ENCODE measurements around the gene DNAH7. TPM values are rescaled to one million over a fixed set of nuclear protein-coding genes. Genes with fewer than 3 reads are reported as not detected.

The DNAH7 gene
- total and polyA plus RNA-seq, 2 of the 13 experiments (the other 11 are each of a cell fraction or from before 2014, with no cell fraction given), result 0.09 TPM; not detected in 1

DNA sequence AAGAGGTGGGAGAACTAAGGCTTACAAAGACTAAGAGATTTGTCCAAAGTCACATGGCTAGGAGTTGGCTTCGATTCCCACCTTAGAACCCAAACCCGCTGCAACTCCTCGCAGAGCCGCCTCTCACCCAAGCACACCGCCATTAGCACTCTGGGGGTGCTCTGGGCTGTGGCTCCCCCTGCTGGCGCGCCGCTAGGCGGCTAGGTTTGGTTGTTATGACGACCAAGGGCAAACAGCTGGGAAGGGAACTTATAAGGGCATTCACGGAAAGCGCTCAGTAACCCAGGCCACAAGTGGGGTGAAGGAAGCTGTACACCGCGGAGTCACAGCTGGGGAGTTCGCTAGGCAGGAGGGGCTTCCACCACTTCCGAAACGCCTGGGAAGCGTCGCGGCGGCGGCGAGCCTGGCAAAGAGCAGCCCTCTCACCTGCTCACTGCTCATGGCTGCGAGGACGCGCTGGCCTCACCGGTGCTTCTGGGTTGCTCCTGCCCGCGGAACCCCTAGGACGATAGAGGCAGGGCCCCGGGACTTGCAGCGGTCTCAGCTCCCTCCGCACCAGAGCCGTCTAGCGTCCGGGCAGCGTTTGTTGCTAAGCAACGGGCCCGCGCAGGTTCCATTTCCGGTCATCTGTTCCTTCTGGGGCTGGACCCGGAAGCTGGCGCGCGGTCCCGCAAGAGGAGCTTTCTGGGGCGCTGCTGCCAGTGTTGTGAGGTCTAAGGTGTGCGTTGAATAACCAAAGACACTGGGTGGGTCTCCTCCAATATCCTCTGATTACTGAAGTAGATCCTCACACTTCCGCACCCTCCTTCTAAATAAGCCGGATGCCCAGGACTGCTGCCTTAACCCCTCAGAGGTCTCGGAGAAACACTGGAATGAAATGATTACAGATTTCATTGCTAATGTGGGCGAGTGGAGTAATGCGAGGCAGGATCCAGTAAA lies at the start of gene DNAH7 (continued):
- TF ChIP-seq IKZF4 (CRISPR knock-in tag; IDR thresholded peaks at IDR 0.05; ENCODE audit: borderline replicate concordance, low read depth, not compliant biosample characterization), result no peak
- TF ChIP-seq, protein P1, sequence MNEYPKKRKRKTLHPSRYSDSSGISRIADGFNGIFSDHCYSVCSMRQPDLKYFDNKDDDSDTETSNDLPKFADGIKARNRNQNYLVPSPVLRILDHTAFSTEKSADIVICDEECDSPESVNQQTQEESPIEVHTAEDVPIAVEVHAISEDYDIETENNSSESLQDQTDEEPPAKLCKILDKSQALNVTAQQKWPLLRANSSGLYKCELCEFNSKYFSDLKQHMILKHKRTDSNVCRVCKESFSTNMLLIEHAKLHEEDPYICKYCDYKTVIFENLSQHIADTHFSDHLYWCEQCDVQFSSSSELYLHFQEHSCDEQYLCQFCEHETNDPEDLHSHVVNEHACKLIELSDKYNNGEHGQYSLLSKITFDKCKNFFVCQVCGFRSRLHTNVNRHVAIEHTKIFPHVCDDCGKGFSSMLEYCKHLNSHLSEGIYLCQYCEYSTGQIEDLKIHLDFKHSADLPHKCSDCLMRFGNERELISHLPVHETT (CRISPR knock-in tag; conservative IDR thresholded peaks at IDR 0.05), result 0 out of 2 replicates have a peak, but pooled peaks have one; percentile 29
- TF ChIP-seq, protein P2, sequence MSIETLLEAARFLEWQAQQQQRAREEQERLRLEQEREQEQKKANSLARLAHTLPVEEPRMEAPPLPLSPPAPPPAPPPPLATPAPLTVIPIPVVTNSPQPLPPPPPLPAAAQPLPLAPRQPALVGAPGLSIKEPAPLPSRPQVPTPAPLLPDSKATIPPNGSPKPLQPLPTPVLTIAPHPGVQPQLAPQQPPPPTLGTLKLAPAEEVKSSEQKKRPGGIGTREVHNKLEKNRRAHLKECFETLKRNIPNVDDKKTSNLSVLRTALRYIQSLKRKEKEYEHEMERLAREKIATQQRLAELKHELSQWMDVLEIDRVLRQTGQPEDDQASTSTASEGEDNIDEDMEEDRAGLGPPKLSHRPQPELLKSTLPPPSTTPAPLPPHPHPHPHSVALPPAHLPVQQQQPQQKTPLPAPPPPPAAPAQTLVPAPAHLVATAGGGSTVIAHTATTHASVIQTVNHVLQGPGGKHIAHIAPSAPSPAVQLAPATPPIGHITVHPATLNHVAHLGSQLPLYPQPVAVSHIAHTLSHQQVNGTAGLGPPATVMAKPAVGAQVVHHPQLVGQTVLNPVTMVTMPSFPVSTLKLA (IDR thresholded peaks at IDR 0.05), result 0 out of 2 replicates have a peak, but pooled peaks have one; percentile 2
- 0 out of 2 replicates have a peak, but pooled peaks have one; percentile 9 for TF ChIP-seq HOXA9 (CRISPR knock-in tag; IDR thresholded peaks at IDR 0.05; ENCODE audit: borderline replicate concordance)
- TF ChIP-seq, protein P3, sequence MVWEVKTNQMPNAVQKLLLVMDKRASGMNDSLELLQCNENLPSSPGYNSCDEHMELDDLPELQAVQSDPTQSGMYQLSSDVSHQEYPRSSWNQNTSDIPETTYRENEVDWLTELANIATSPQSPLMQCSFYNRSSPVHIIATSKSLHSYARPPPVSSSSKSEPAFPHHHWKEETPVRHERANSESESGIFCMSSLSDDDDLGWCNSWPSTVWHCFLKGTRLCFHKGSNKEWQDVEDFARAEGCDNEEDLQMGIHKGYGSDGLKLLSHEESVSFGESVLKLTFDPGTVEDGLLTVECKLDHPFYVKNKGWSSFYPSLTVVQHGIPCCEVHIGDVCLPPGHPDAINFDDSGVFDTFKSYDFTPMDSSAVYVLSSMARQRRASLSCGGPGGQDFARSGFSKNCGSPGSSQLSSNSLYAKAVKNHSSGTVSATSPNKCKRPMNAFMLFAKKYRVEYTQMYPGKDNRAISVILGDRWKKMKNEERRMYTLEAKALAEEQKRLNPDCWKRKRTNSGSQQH (CRISPR knock-in tag; IDR thresholded peaks at IDR 0.05; ENCODE audit: low read depth), result no peak
- TF ChIP-seq ZNF546 (CRISPR knock-in tag; conservative IDR thresholded peaks at IDR 0.05), result peak; percentile 81; the same call in 1 of the 2 replicates
- TF ChIP-seq ZMYM2 (CRISPR knock-in tag; IDR thresholded peaks at IDR 0.05), result peak; percentile 71; the same call in 1 of the 2 replicates
- TF ChIP-seq RFX1 (IDR thresholded peaks at IDR 0.05), result peak; percentile 94
- no peak for TF ChIP-seq HNRNPUL1 (IDR thresholded peaks at IDR 0.05; ENCODE audit: low read depth, low read length)
- no peak for TF ChIP-seq ZFP36L2 (CRISPR knock-in tag; IDR thresholded peaks at IDR 0.05)
- TF ChIP-seq DMAP1 (CRISPR knock-in tag; IDR thresholded peaks at IDR 0.05), result peak; percentile 55; the same call in 1 of the 2 replicates
- peak; percentile 60; the same call in 1 of the 2 replicates for TF ChIP-seq MIXL1 (CRISPR knock-in tag; IDR thresholded peaks at IDR 0.05)
- TF ChIP-seq, protein P4, sequence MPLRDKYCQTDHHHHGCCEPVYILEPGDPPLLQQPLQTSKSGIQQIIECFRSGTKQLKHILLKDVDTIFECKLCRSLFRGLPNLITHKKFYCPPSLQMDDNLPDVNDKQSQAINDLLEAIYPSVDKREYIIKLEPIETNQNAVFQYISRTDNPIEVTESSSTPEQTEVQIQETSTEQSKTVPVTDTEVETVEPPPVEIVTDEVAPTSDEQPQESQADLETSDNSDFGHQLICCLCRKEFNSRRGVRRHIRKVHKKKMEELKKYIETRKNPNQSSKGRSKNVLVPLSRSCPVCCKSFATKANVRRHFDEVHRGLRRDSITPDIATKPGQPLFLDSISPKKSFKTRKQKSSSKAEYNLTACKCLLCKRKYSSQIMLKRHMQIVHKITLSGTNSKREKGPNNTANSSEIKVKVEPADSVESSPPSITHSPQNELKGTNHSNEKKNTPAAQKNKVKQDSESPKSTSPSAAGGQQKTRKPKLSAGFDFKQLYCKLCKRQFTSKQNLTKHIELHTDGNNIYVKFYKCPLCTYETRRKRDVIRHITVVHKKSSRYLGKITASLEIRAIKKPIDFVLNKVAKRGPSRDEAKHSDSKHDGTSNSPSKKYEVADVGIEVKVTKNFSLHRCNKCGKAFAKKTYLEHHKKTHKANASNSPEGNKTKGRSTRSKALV (CRISPR knock-in tag; IDR thresholded peaks at IDR 0.05), result no peak
- no peak for TF ChIP-seq PLRG1 (conservative IDR thresholded peaks at IDR 0.05)
- TF ChIP-seq ZBTB42 (CRISPR knock-in tag; IDR thresholded peaks at IDR 0.05), result 0 out of 2 replicates have a peak, but pooled peaks have one; percentile 83
- TF ChIP-seq ZMYM4 (CRISPR knock-in tag; IDR thresholded peaks at IDR 0.05), result peak; percentile 79; the same call in 1 of the 2 replicates
- no peak for TF ChIP-seq ATF7 (IDR thresholded peaks at IDR 0.05)
- TF ChIP-seq ATF7 (CRISPR knock-in tag; IDR thresholded peaks at IDR 0.05), result no peak; the same call in 1 of the 2 replicates
- no peak for TF ChIP-seq NFIB (CRISPR knock-in tag; IDR thresholded peaks at IDR 0.05; ENCODE audit: borderline replicate concordance)
- TF ChIP-seq, protein P5, sequence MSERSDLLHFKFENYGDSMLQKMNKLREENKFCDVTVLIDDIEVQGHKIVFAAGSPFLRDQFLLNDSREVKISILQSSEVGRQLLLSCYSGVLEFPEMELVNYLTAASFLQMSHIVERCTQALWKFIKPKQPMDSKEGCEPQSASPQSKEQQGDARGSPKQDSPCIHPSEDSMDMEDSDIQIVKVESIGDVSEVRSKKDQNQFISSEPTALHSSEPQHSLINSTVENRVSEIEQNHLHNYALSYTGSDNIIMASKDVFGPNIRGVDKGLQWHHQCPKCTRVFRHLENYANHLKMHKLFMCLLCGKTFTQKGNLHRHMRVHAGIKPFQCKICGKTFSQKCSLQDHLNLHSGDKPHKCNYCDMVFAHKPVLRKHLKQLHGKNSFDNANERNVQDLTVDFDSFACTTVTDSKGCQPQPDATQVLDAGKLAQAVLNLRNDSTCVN (CRISPR knock-in tag; IDR thresholded peaks at IDR 0.05; ENCODE audit: borderline replicate concordance), result no peak
- no peak for TF ChIP-seq PHB2 (IDR thresholded peaks at IDR 0.05; ENCODE audit: partially characterized antibody)
- TF ChIP-seq ZNF703 (CRISPR knock-in tag; IDR thresholded peaks at IDR 0.05; ENCODE audit: borderline replicate concordance), result no peak
- no peak for TF ChIP-seq CENPX (CRISPR knock-in tag; IDR thresholded peaks at IDR 0.05)

All from HepG2 (cell line).